NCI-H2196 treated with DMSO at 0.1 percent for 48 hours (cell line): ENCODE measurements around the gene RANGRF.
A peak's percentile ranks its signal among the peaks of the same experiment; 100 is the strongest.
"Not testable (repeated sequence)": the region's sequence is repeated elsewhere in the genome, so short reads cannot be mapped to it uniquely, and the experiment has no call there.

Source experiments
- DNase-seq: peaks from one replicate; lab custom pipeline; 2025; ENCODE audit not compliant: unreplicated experiment; lab: John Stamatoyannopoulos, UW

The RANGRF gene, protein sequence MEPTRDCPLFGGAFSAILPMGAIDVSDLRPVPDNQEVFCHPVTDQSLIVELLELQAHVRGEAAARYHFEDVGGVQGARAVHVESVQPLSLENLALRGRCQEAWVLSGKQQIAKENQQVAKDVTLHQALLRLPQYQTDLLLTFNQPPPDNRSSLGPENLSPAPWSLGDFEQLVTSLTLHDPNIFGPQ

GRCh38 chr17:8288336-8289102 is at the start of gene RANGRF:
RANGRF (plus strand) TSS chr17:8288670; CDS start chr17:8288789, 119 bp downstream.
- DNase-seq, result peak; percentile 36

- DNase-seq, result no peak
These were observed 44.6 kb upstream of the RANGRF start for GRCh38 chr17:8243827-8244226.

- no peak for DNase-seq
These were observed 43.7 kb upstream of the RANGRF start for GRCh38 chr17:8244768-8245167.

DNA sequence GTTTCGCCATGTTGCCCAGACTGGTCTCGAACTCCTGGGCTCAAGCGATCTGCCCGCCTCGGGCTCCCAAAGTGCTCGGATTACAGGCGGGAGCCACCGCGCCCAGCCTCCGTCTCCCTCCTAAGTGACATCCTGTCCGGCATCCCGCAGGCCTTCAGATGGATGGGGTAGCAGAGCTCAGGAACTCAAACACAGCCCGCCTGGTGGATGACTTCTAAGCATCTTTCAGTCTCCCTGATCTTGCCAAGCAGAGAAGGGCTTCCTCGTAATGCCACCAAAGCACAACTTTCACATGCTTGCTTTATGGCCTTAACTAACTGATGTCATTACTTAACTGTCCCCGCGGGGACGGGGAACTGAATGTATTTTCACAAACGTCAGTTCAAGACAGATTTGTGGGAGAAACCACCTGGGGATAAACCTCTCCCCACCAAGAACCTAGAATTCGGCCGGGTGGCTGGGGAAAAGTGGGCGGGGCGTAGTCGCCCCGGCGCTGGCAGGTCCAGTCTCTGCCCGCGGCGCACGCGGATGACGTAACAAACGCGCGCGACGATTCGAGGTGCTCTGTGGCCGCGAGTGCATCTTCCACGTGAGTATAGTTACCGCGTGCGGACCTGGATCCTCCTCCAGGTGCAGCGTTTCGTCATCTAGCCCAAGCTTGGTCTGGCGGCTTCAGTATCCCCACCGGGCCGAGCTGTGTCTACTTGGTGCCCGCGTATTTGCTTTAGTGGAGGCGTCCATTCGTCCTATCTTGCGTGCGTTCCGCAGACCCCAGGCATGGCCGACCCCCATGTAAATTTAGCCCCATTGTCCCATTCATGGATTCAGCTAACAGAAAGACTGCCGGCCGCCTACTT is 39.5 kb upstream of the RANGRF start, which contains the start of gene PFAS:
Gene PFAS (plus strand): TSS at position 539 of the 857 bp plus-strand sequence. CDS start 4,649 bp downstream, outside the sequence.
- DNase-seq, result peak; percentile 35

GRCh38 chr17:8249621-8250500 is 38.6 kb upstream of the RANGRF start:
- no peak for DNase-seq

- DNase-seq, result not testable (repeated sequence)
These were observed 37.1 kb upstream of the RANGRF start for GRCh38 chr17:8251411-8251810.

GRCh38 chr17:8253801-8254200 is 34.7 kb upstream of the RANGRF start:
- DNase-seq, result no peak

DNA sequence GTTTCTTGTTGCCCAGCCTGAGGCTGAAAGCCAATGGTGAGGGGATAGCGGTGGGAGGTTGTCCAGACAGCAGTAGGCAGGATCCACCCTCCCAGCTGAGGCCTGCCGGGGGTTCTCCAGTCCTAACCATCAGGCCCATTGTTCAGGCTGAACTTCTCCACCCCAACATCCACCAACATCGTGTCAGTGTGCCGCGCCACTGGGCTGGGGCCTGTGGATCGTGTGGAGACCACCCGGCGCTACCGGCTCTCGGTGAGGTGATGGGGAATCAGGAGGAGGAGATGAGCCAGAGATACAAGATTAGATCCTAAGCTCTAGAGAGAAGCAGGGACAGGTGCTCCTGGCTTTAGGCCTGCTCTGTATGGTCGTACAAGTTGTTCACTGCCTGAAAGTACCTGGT is 33.6 kb upstream of the RANGRF start:
- no peak for DNase-seq

DNA sequence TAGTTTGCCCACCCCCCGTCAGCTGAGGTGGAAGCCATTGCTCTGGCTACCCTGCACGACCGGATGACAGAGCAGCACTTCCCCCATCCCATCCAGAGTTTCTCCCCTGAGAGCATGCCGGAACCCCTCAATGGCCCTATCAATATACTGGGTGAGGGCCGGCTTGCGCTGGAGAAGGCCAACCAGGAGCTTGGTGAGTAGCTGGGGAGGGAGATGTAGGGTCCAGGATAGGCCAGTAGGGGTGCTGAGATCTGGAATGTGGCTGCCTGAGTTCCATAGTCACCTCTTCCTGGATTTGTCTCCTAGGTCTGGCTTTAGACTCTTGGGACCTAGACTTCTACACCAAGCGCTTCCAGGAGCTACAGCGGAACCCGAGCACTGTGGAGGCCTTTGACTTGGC is 33.0 kb upstream of the RANGRF start:
- DNase-seq, result no peak

DNA sequence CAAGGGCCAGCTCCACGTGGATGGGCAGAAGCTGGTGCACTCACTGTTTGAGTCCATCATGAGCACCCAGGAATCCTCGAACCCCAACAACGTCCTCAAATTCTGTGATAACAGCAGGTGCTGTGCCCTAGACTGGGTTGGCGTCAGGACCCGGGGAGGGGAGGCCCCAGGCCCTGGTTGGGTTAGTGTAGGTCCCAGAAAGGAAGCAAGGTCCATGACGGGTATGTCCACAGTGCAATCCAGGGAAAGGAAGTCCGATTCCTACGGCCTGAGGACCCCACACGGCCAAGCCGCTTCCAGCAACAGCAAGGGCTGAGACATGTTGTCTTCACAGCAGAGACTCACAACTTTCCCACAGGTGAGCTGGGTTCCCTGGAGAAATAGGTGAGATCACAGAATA is 32.2 kb upstream of the RANGRF start:
- no peak for DNase-seq

DNA sequence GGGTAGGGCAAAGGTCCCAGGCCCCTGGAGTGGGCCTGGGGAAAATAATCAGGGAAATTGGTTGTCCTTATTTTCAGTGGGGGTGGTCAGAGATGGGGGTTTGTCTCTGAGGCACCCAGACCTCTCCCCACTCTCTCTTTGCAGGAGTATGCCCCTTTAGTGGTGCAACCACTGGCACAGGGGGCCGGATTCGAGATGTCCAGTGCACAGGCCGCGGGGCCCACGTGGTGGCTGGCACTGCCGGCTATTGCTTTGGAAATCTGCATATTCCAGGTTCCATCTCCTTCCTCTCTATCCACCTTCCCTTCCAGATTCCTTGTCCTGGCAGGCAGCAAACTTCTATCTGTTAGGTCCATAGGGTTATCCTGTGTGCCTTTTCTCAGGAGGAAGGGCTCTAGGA is 31.8 kb upstream of the RANGRF start:
- DNase-seq, result no peak

DNA sequence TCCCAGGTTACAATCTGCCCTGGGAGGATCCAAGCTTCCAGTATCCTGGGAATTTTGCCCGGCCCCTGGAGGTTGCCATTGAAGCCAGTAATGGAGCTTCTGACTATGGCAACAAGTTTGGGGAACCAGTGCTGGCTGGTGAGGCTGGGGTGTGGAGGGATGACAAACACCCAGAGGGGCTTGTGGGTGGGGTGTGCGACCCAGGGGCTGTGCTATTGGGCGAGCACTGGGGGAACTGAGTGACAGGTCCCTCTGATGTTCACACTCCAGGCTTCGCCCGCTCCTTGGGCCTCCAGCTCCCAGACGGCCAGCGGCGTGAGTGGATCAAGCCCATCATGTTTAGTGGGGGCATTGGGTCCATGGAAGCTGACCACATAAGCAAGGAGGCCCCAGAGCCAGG is 30.7 kb upstream of the RANGRF start:
- no peak for DNase-seq

DNA sequence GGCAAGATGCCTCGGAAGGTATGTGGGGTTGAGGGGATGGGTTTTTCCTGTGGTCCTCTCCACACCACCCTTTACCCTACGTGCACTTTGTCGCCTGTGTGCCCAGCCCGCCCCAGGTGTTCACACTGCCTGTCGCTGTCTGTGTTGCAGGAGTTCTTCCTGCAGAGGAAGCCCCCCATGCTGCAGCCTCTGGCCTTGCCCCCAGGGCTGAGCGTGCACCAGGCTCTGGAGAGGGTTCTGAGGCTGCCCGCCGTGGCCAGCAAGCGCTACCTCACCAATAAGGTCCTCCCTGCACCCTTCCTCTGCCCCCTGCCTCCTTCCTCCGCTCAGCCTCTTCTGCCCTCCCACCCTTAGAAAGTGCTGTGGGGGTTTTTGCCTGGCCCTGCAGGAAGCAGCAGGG is 24.1 kb upstream of the RANGRF start:
- no peak for DNase-seq

DNA sequence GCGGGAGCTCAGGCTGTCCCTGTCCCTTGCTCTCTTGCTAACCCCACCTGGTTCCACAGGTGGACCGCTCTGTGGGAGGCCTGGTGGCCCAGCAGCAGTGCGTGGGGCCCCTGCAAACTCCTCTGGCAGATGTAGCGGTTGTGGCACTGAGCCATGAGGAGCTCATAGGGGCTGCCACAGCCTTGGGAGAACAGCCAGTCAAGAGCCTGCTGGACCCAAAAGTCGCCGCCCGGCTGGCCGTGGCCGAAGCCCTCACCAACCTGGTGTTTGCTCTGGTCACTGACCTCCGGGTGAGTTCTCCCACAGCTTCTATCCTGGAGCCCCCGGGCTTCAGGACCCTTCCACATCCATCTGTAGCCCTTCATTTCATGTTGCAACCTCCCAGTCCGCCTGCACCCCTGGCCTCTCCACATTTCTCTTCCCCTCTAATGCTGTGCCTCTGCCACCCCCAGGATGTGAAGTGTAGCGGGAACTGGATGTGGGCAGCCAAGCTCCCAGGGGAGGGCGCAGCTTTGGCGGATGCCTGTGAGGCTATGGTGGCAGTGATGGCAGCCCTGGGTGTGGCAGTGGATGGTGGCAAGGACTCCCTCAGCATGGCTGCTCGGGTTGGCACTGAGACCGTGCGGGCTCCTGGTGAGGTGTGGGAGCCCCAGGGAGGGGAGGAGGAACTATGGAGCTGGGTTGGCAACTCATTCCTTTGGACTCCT is 23.5 kb upstream of the RANGRF start:
- no peak for DNase-seq

- DNase-seq, result no peak
These were observed 21.6 kb upstream of the RANGRF start for GRCh38 chr17:8266648-8267479.

DNA sequence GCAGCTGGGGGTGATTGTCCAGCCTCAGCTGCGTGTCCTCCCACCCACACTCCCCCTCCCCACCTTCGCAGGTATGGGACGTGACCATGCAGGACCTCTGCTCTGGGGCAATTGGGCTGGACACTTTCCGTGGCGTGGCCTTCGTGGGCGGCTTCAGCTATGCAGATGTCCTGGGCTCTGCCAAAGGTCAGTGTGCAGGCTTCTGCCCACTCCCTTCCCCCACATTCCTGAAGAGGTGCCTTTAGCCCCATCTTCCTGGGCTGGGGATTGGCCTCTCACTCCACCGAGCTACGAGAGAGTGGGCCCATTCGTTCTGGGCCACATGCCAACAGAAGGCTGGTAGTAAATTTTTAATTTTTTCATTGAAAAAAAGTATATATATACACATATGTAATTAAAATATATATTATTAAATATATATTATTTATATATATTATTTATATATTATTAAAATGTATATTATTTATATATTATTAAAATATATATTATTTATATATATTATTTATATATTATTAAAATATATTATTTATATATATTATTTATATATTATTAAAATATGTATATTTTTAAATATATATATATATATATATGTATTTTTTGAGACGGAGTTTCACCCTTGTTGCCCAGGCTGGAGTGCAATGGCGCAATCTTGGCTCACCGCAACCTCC is 20.9 kb upstream of the RANGRF start:
- DNase-seq, result no peak

GRCh38 chr17:8268550-8269298 is 19.7 kb upstream of the RANGRF start:
- DNase-seq, result no peak

GRCh38 chr17:8272421-8272820 is 16.0 kb upstream of the RANGRF start:
- DNase-seq, result no peak
